ENCODE data around the gene SLC6A18.

DNA sequence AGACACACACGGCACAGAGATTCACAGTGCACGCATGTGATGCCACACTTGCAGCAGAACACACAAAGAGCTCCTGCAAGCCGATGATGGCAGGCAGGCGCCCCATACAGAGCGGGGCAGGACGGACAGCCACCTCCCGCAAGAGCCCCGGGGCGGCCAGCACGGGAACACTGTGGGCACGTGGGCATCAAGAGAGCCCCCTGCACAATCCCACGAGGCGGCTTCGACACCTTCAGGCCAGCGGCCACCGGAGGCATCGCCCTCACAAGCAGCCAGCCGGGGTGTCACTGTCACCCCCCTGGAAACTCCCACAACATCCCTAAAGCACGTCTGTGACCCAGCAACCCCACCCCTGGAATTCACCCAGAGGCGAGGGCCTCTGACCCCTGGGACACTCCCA lies 51.7 kb downstream of the SLC6A18 start:
- no peak for TF ChIP-seq POLR2A (IDR thresholded peaks at IDR 0.05; ENCODE audit: low read length)
- TF ChIP-seq GATA1 (IDR thresholded peaks at IDR 0.05; ENCODE audit: low read depth, low read length): no peak
